Lower lobe of right lung (tissue), 2 donors: ENCODE results near the gene JMJD8. TPM values are rescaled to one million over a fixed set of nuclear protein-coding genes. Genes with fewer than 3 reads are reported as not detected.

Experiments used
- ATAC-seq, 2 donors: fragments of 200-7000 bp; cut with Tn5 transposase; one replicate each; pipeline ENCODE4 v1.9.1; 2020 to 2022; ENCODE audit warnings: mild to moderate bottlenecking in 2 of 2, moderate library complexity in 2 of 2
- DNase-seq: peaks from one replicate; pipeline ENCODE4 v3.0.0-alpha.2; 2020
- H3K27ac ChIP-seq: fragments of 200-600 bp; one replicate; pipeline ENCODE4 v1.8.0; 2022
- H3K27me3 ChIP-seq: fragments of 200-600 bp; one replicate; pipeline ENCODE4 v1.8.0; 2022; ENCODE audit warnings: low read depth
- H3K36me3 ChIP-seq: fragments of 200-600 bp; one replicate; pipeline ENCODE4 v1.8.0; 2022; ENCODE audit warnings: mild to moderate bottlenecking
- H3K4me1 ChIP-seq: fragments of 200-600 bp; one replicate; pipeline ENCODE4 v1.8.0; 2022
- H3K4me3 ChIP-seq: fragments of 200-600 bp; one replicate; pipeline ENCODE4 v1.8.0; 2022; ENCODE audit warnings: mild to moderate bottlenecking
- H3K9me3 ChIP-seq: fragments of 200-600 bp; one replicate; pipeline ENCODE4 v1.8.0; 2022
- CTCF ChIP-seq: fragments of 200-600 bp; IDR thresholded peaks from one replicate; pipeline ENCODE4 v1.8.0; 2022; ENCODE audit warnings: antibody characterized with exemption, mild to moderate bottlenecking
- intact Hi-C: fragments of 100-400 bp; cut with DNase I; formaldehyde crosslinking; loops from one replicate; pipeline ENCODE4 v1.11.0; 2022
- total RNA-seq: library from RNA; stranded (reverse); fragmentation: NEBNext Ultra II Directional; extraction: Animal tissue kit (Norgen Biotek cat#: 25700); gene quantifications from one replicate; pipeline ENCODE4 v1.2.1, GENCODE V29; 2021
- donor health status: DM: no; HTN: yes; CAD: no; lungs with severe emphysema.

Gene JMJD8
- total RNA-seq, 1 donor from 2014 or later: 43.2 TPM

GRCh38 chr16:638034-638543 lies 46.0 kb downstream of the JMJD8 start:
- Histone ChIP-seq H3K4me1 (peaks cover 28% of the 10 kb centered on the region), H3K27ac (no peak overlapping the region)
- intact Hi-C loops: no loop called here

DNA sequence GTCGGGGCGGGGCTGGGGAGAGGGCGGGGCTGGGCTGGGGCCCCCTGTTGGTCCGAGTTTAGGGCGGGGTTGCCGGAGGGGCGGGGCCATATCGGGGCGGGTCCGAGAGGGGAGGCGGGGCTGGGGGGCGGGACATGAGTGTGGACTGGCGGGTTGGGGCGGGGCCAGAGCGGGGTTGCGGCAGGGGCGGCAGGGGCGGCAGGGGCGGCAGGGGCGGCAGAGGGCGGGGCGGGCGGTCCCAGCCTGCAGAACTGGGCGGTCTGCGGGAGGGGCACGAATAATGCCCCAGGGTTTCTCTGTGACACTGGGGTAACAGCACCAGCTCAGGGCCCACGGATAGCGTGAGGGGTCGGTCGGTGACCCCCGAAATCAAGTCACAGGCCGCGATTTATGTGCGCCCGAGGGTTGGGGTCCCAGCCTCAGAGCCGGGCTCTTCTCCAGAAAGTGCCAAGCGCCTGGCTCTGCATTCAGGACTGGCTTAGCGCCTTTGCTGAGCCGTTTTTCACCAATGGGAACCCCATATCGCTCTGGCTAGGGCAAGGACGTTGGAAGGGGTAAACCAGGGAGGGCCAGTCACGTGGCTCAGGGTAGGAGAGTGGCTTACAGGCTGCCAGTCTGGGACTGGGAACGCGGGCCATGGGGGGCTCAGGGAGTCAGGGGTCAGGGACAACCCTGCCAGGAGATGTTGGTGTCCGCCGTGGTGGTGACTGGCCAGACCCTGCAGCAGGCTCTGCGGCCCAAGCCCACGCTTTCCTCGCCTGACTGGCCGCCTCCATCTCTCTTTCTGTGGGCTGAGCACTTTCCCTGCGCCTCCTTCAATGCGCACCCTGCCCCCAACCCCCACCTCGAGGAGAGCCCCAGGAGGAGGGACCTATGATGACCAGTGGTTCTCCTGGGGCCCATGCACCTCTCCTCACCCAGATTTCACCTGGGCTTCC lies 46.8 kb downstream of the JMJD8 start:
- intact Hi-C loops: no loop called here
- Histone ChIP-seq H3K36me3 (peaks cover 5% of the 10 kb centered on the region), H3K9me3 (no peaks in the 10 kb centered on the region), H3K27ac (peak overlapping the region; percentile 92), H3K4me3 (peak overlapping the region; percentile 95), H3K27me3 (no peaks in the 10 kb centered on the region), H3K4me1 (peaks cover 21% of the 10 kb centered on the region)
- DNase-seq (peak; percentile 91), ATAC-seq (peak; percentile 90 to 91)
- no peak for TF ChIP-seq CTCF

More at GRCh38 chr16:638034-638543, 46.0 kb downstream of the JMJD8 start:
- no peaks in the 10 kb centered on the region for H3K9me3 ChIP-seq
- peaks cover 2% of the 10 kb centered on the region for H3K36me3 ChIP-seq
- DNase-seq (no peak), ATAC-seq (no peak)
- no peak for TF ChIP-seq CTCF
- no peak overlapping the region for H3K4me3 ChIP-seq
- no peaks in the 10 kb centered on the region for H3K27me3 ChIP-seq

GRCh38 chr16:636206-637080 lies 47.7 kb downstream of the JMJD8 start, which contains the start of gene METTL26:
METTL26 (minus strand) TSS chr16:636305; CDS start chr16:636290, 15 bp downstream.
- peak; percentile 29 for TF ChIP-seq CTCF
- Histone ChIP-seq H3K9me3 (no peaks in the 10 kb centered on the region), H3K4me3 (peak within 1 kb of the TSS; percentile 95), H3K36me3 (peaks cover 5% of the 10 kb centered on the region), H3K27ac (peak within 1 kb of the TSS; percentile 92), H3K4me1 (peaks cover 20% of the 10 kb centered on the region), H3K27me3 (no peaks in the 10 kb centered on the region)
- intact Hi-C loops: no loop called here
- ATAC-seq: peak; percentile 92 to 95
- peak; percentile 98 for DNase-seq

GRCh38 chr16:635573-636205 lies 48.4 kb downstream of the JMJD8 start:
- no peaks in the 10 kb centered on the region for H3K9me3 ChIP-seq
- no peak for ATAC-seq
- DNase-seq: no peak

More at GRCh38 chr16:635573-636205, 48.4 kb downstream of the JMJD8 start:
- H3K36me3 ChIP-seq: peaks cover 5% of the 10 kb centered on the region
- H3K27me3 ChIP-seq: no peaks in the 10 kb centered on the region
- peak overlapping the region; percentile 92 for H3K27ac ChIP-seq
- intact Hi-C loops: no loop called here
- peak overlapping the region; percentile 95 for H3K4me3 ChIP-seq
- H3K4me1 ChIP-seq: peaks cover 27% of the 10 kb centered on the region
- TF ChIP-seq CTCF: no peak
